Keratinocyte (primary cell): ENCODE results near the gene ADRM1. TPM values are rescaled to one million over a fixed set of nuclear protein-coding genes. Genes with fewer than 3 reads are reported as not detected.

Source experiments
- DNase-seq: peaks from one replicate; pipeline ENCODE4 v3.0.0-alpha.2; 2011; ENCODE audit warnings: low read depth, missing footprints, low spot score
- FAIRE-seq: peaks from 2 replicates; lab custom pipeline; 2011; peaks lifted over from hg19 to GRCh38; lab: Jason Lieb, UNC
- H2AFZ ChIP-seq: 2 replicates; pipeline ENCODE4 v1.6.0; 2012; ENCODE audit warnings: low read length, control low read depth, inconsistent platforms; ENCODE audit not compliant: control insufficient read depth
- H3K27ac ChIP-seq: 2 replicates; pipeline ENCODE4 v1.5.1; 2011; ENCODE audit warnings: low read length; ENCODE audit not compliant: control insufficient read depth, insufficient read depth
- H3K27me3 ChIP-seq: 3 replicates; pipeline ENCODE4 v1.6.0; 2011; ENCODE audit warnings: low read length; ENCODE audit not compliant: control insufficient read depth, insufficient read depth; ENCODE audit errors: extremely low read depth
- H3K36me3 ChIP-seq, 2 experiments: 2 replicates in 1 of 2; 3 replicates in 1 of 2; pipeline ENCODE4 v1.5.1; 2011; ENCODE audit warnings: low read length in 2 of 2, mild to moderate bottlenecking in 1 of 2; ENCODE audit not compliant: control insufficient read depth in 2 of 2, insufficient read depth in 2 of 2; ENCODE audit errors: extremely low read depth in 1 of 2
- H3K4me1 ChIP-seq: 3 replicates; pipeline ENCODE4 v1.5.1; 2011; ENCODE audit warnings: low read length; ENCODE audit not compliant: control insufficient read depth, insufficient read depth; ENCODE audit errors: extremely low read depth
- H3K4me2 ChIP-seq: 3 replicates; pipeline ENCODE4 v1.6.0; 2011; ENCODE audit warnings: low read depth, low read length; ENCODE audit not compliant: control insufficient read depth, insufficient read depth; ENCODE audit errors: extremely low read depth
- H3K4me3 ChIP-seq, 3 experiments: fragments of 200-600 bp in 1 of 3; sonication (generic) in 1 of 3; 2 replicates in 2 of 3; 3 replicates in 1 of 3; pipeline ENCODE4 v1.5.1; 2011 to 2016; ENCODE audit warnings: low read length in 3 of 3, mild to moderate bottlenecking in 3 of 3, control low read depth in 2 of 3, inconsistent platforms in 1 of 3, low read depth in 1 of 3, mixed read lengths in 1 of 3, mixed run types in 1 of 3, moderate library complexity in 1 of 3; ENCODE audit not compliant: control insufficient read depth in 2 of 3, insufficient read depth in 2 of 3; ENCODE audit errors: extremely low read depth in 1 of 3
- H3K79me2 ChIP-seq: 2 replicates; pipeline ENCODE4 v1.6.0; 2012; ENCODE audit warnings: low read length; ENCODE audit not compliant: control insufficient read depth, insufficient read depth
- H3K9ac ChIP-seq: 3 replicates; pipeline ENCODE4 v1.6.0; 2011; ENCODE audit warnings: low read length; ENCODE audit not compliant: control insufficient read depth, insufficient read depth; ENCODE audit errors: extremely low read depth
- H3K9me1 ChIP-seq: 3 replicates; pipeline ENCODE4 v1.6.0; 2011; ENCODE audit warnings: low read length; ENCODE audit not compliant: control insufficient read depth, insufficient read depth; ENCODE audit errors: extremely low read depth
- H3K9me3 ChIP-seq: 2 replicates; pipeline ENCODE4 v1.5.1; 2012; ENCODE audit warnings: low read depth, low read length; ENCODE audit not compliant: control insufficient read depth
- H4K20me1 ChIP-seq: 3 replicates; pipeline ENCODE4 v1.6.0; 2011; ENCODE audit warnings: low read length; ENCODE audit not compliant: control insufficient read depth, insufficient read depth; ENCODE audit errors: extremely low read depth
- EZH2 ChIP-seq: IDR thresholded peaks from one replicate; pipeline ENCODE4 v1.6.1; 2012; ENCODE audit warnings: inconsistent platforms, mild to moderate bottlenecking, low read length, moderate library complexity
- dilution Hi-C: fragments of 300-500 bp; cut with MboI; formaldehyde crosslinking; loops from one replicate; pipeline ENCODE4 v1.7.0; 2020; ENCODE audit warnings: low sequenced_read_pairs; ENCODE audit not compliant: extremely low pct_ligation_motif_present
- polyA plus RNA-seq, 5 experiments: library from polyadenylated mRNA; depleted of rRNA in 3 of 5; stranded (reverse) in 3 of 5; stranded (forward) in 1 of 5; unstranded in 1 of 5; fragments of >200 nt; gene quantifications; 1 replicate in 1 of 5; 2 replicates in 3 of 5; 3 replicates in 1 of 5; pipeline versions ENCODE4 v1.2.1 to v1.2.3, GENCODE V29; 2011 to 2012; ENCODE audit warnings: missing spikeins in 2 of 5, low read depth in 1 of 5, low replicate concordance in 1 of 5
- TF ChIP-seq, protein P1 (sequence below), 3 experiments: IDR thresholded peaks in 1 of 3; conservative IDR thresholded peaks in 1 of 3; optimal IDR thresholded peaks in 1 of 3; 2 replicates in 2 of 3; 3 replicates in 1 of 3; pipeline versions ENCODE3 to v1.5.1; 2011; ENCODE audit warnings: low read length in 3 of 3, mild to moderate bottlenecking in 3 of 3, moderate library complexity in 2 of 3, control low read depth in 1 of 3, inconsistent platforms in 1 of 3; ENCODE audit not compliant: insufficient read depth in 2 of 3; ENCODE audit errors: extremely low read depth in 1 of 3

Gene ADRM1
- polyA plus RNA-seq, 1 donor (not counting 4 experiments of a cell fraction or from before 2014, with no cell fraction given) = 91.4 TPM

DNA sequence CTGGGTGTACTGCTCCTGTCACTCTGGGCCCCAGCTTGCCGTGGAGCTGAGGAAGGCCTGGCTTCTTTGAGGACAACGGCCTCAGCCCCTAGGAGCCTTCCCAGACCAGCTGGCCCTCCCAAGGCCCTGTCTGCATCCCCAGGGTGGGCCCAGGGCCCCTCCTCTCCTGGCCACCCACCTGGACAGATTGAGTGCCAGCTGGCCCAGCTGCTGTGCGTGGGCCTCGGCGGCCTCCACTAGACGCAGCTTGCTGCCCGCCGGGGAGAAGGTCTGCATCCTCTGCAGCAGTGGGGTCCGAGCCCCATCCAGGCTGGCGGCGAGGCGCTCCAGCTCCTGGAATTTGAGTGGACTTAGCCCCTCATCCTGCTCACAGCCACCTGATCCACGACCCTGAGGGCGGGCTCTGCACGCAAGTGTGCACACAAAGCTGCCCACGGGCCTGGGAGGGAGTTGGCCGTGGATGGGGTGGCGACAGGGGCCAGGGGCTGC is 14.4 kb downstream of the ADRM1 start:
- H3K27me3 ChIP-seq = no peaks in the 10 kb centered on the region
- no peak overlapping the region for H3K9ac ChIP-seq
- peaks cover 1% of the 10 kb centered on the region for H3K79me2 ChIP-seq
- no peaks in the 10 kb centered on the region for H3K9me3 ChIP-seq
- peaks cover 49 to 52% of the 10 kb centered on the region in 2 experiments for H3K36me3 ChIP-seq
- H3K9me1 ChIP-seq = no peaks in the 10 kb centered on the region
- H3K27ac ChIP-seq = no peak overlapping the region
- H3K4me1 ChIP-seq = peaks cover 11% of the 10 kb centered on the region
- H2AFZ ChIP-seq = no peak overlapping the region
- peak overlapping the region; percentile 37 for H3K4me2 ChIP-seq
- TF ChIP-seq, protein P1, sequence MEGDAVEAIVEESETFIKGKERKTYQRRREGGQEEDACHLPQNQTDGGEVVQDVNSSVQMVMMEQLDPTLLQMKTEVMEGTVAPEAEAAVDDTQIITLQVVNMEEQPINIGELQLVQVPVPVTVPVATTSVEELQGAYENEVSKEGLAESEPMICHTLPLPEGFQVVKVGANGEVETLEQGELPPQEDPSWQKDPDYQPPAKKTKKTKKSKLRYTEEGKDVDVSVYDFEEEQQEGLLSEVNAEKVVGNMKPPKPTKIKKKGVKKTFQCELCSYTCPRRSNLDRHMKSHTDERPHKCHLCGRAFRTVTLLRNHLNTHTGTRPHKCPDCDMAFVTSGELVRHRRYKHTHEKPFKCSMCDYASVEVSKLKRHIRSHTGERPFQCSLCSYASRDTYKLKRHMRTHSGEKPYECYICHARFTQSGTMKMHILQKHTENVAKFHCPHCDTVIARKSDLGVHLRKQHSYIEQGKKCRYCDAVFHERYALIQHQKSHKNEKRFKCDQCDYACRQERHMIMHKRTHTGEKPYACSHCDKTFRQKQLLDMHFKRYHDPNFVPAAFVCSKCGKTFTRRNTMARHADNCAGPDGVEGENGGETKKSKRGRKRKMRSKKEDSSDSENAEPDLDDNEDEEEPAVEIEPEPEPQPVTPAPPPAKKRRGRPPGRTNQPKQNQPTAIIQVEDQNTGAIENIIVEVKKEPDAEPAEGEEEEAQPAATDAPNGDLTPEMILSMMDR (optimal IDR thresholded peaks at IDR 0.05 in 1 of 3, IDR thresholded peaks at IDR 0.05 in 1 of 3, conservative IDR thresholded peaks at IDR 0.05 in 1 of 3; ENCODE audit: extremely low read depth in 1 of 3, insufficient read depth in 2 of 3, low read length in 3 of 3) = no peak
- no peak for TF ChIP-seq EZH2
- FAIRE-seq (no peak), DNase-seq (no peak)
- peaks cover 12% of the 10 kb centered on the region for H4K20me1 ChIP-seq
- no peak overlapping the region for H3K4me3 ChIP-seq
- dilution Hi-C loops = no loop called here

- H3K36me3 ChIP-seq = peaks cover 44 to 48% of the 10 kb centered on the region in 2 experiments
- peaks cover 11% of the 10 kb centered on the region for H3K4me1 ChIP-seq
- H2AFZ ChIP-seq = no peak overlapping the region
- H3K9me1 ChIP-seq = no peaks in the 10 kb centered on the region
- DNase-seq (no peak), FAIRE-seq (no peak)
- H3K9ac ChIP-seq = no peak overlapping the region
- H3K9me3 ChIP-seq = no peaks in the 10 kb centered on the region
- peaks cover 1% of the 10 kb centered on the region for H3K79me2 ChIP-seq
- no peak overlapping the region for H3K4me2 ChIP-seq
- H3K27me3 ChIP-seq = no peaks in the 10 kb centered on the region
- no peak overlapping the region for H3K4me3 ChIP-seq
- no peak for TF ChIP-seq EZH2
- TF ChIP-seq, protein P1 (optimal IDR thresholded peaks at IDR 0.05 in 1 of 3, IDR thresholded peaks at IDR 0.05 in 1 of 3, conservative IDR thresholded peaks at IDR 0.05 in 1 of 3; ENCODE audit: extremely low read depth in 1 of 3, insufficient read depth in 2 of 3, low read length in 3 of 3) = no peak
- no peak overlapping the region for H3K27ac ChIP-seq
- dilution Hi-C loops = no loop called here
- peaks cover 9% of the 10 kb centered on the region for H4K20me1 ChIP-seq
Observed at GRCh38 chr20:62318400-62319345, 15.9 kb downstream of the ADRM1 start.
